Suppressor macrophage treated with lipopolysaccharide for 1 hour (primary cell): Measurements from ENCODE around the gene MFAP3.

Experiments
- DNase-seq, 3 donors: peaks; one replicate each; pipeline ENCODE4 v3.0.0-alpha.2; 2020 to 2022

MFAP3 gene

GRCh38 chr5:154095904-154096303, 57.1 kb downstream of the MFAP3 start:
- no peak for DNase-seq

GRCh38 chr5:154097031-154097430, 58.3 kb downstream of the MFAP3 start:
- DNase-seq = no peak

DNA sequence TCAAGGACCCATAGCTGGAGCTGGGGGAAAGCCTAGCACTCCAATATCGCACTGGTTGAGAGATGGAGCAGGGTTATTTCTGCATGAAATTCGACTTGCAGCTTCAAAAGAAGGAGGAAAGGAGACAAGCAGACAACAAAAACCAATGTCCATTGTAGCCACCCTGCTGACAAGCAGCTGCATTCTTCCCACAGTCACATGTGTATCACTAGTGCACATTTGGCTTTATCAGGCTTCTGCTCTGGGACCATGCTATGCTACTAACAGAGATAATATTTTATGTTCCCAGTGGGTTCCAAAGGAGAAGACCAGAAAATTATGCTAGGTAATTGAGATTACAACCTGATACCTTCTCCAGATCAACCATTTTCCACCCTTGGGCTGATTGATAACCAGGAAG, 59.7 kb downstream of the MFAP3 start:
- DNase-seq = no peak

- no peak for DNase-seq
Measured at GRCh38 chr5:154101184-154101583, 62.4 kb downstream of the MFAP3 start.

GRCh38 chr5:154103233-154103632, 64.5 kb downstream of the MFAP3 start:
- no peak for DNase-seq
